Measurements from ENCODE around the gene TACR2. TPM values are rescaled to one million over a fixed set of nuclear protein-coding genes. Genes with fewer than 3 reads are reported as not detected.

TACR2 gene
- total and polyA plus RNA-seq, 2 of the 13 experiments (the other 11 are each of a cell fraction or from before 2014, with no cell fraction given) = 0.04 TPM; not detected in 1

DNA sequence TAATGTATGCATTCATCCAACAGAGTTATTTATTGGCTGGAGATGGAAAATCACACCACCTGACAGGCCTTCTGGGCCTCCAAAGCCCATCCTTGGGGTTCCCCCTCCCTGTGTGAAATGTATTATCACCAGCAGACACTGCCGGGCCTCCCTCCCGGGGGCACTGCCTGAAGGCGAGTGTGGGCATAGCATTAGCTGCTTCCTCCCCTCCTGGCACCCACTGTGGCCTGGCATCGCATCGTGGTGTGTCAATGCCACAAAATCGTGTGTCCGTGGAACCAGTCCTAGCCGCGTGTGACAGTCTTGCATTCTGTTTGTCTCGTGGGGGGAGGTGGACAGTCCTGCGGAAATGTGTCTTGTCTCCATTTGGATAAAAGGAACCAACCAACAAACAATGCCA lies 15.3 kb downstream of the TACR2 start:
- H3K4me3 ChIP-seq (replicated peaks in 1 of 3; ENCODE audit: insufficient read depth in 1 of 3, low read depth in 2 of 3, low read length in 3 of 3) = no peak overlapping the region
- POLR2A ChIA-PET = no interaction called here
- in situ Hi-C loops (cut with HindIII; ENCODE audit: extremely low pct_ligation_motif_present, low pct_unique_long_range_greater_than_20kb) = no loop called here
- no peak for TF ChIP-seq HCFC1 (IDR thresholded peaks at IDR 0.05; ENCODE audit: low read depth, low read length)
- TF ChIP-seq SSRP1 (CRISPR knock-in tag; IDR thresholded peaks at IDR 0.05) = no peak
- no peak for TF ChIP-seq MEF2D (CRISPR knock-in tag; IDR thresholded peaks at IDR 0.05)
- TF ChIP-seq, protein P1, sequence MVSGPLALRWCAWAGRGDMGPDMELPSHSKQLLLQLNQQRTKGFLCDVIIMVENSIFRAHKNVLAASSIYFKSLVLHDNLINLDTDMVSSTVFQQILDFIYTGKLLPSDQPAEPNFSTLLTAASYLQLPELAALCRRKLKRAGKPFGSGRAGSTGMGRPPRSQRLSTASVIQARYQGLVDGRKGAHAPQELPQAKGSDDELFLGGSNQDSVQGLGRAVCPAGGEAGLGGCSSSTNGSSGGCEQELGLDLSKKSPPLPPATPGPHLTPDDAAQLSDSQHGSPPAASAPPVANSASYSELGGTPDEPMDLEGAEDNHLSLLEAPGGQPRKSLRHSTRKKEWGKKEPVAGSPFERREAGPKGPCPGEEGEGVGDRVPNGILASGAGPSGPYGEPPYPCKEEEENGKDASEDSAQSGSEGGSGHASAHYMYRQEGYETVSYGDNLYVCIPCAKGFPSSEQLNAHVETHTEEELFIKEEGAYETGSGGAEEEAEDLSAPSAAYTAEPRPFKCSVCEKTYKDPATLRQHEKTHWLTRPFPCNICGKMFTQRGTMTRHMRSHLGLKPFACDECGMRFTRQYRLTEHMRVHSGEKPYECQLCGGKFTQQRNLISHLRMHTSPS (CRISPR knock-in tag; IDR thresholded peaks at IDR 0.05; ENCODE audit: low read depth) = no peak
- TF ChIP-seq ZNF343 (CRISPR knock-in tag; IDR thresholded peaks at IDR 0.05) = no peak
- no peak for TF ChIP-seq ZNF672 (CRISPR knock-in tag; IDR thresholded peaks at IDR 0.05)
- TF ChIP-seq, protein P2, sequence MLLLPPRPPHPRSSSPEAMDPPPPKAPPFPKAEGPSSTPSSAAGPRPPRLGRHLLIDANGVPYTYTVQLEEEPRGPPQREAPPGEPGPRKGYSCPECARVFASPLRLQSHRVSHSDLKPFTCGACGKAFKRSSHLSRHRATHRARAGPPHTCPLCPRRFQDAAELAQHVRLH (CRISPR knock-in tag; IDR thresholded peaks at IDR 0.05; ENCODE audit: borderline replicate concordance, low read depth) = no peak
- TF ChIP-seq, protein P3, sequence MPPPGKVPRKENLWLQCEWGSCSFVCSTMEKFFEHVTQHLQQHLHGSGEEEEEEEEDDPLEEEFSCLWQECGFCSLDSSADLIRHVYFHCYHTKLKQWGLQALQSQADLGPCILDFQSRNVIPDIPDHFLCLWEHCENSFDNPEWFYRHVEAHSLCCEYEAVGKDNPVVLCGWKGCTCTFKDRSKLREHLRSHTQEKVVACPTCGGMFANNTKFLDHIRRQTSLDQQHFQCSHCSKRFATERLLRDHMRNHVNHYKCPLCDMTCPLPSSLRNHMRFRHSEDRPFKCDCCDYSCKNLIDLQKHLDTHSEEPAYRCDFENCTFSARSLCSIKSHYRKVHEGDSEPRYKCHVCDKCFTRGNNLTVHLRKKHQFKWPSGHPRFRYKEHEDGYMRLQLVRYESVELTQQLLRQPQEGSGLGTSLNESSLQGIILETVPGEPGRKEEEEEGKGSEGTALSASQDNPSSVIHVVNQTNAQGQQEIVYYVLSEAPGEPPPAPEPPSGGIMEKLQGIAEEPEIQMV (CRISPR knock-in tag; IDR thresholded peaks at IDR 0.05; ENCODE audit: low read depth) = no peak
- no peak for TF ChIP-seq ZNF350 (CRISPR knock-in tag; IDR thresholded peaks at IDR 0.05; ENCODE audit: borderline replicate concordance, low read depth)
- no peak for TF ChIP-seq HMGA1 (CRISPR knock-in tag; conservative IDR thresholded peaks at IDR 0.05)
- no peak for TF ChIP-seq GLI4 (CRISPR knock-in tag; IDR thresholded peaks at IDR 0.05; ENCODE audit: borderline replicate concordance)
- no peak for TF ChIP-seq ZFAT (CRISPR knock-in tag; conservative IDR thresholded peaks at IDR 0.05)
- TF ChIP-seq, protein P4, sequence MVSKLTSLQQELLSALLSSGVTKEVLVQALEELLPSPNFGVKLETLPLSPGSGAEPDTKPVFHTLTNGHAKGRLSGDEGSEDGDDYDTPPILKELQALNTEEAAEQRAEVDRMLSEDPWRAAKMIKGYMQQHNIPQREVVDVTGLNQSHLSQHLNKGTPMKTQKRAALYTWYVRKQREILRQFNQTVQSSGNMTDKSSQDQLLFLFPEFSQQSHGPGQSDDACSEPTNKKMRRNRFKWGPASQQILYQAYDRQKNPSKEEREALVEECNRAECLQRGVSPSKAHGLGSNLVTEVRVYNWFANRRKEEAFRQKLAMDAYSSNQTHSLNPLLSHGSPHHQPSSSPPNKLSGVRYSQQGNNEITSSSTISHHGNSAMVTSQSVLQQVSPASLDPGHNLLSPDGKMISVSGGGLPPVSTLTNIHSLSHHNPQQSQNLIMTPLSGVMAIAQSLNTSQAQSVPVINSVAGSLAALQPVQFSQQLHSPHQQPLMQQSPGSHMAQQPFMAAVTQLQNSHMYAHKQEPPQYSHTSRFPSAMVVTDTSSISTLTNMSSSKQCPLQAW (CRISPR knock-in tag; IDR thresholded peaks at IDR 0.05) = no peak
- TF ChIP-seq ZNF468 (CRISPR knock-in tag; IDR thresholded peaks at IDR 0.05) = no peak
- no peak for TF ChIP-seq ZNF878 (CRISPR knock-in tag; IDR thresholded peaks at IDR 0.05)
- no peak overlapping the region for H3K4me2 ChIP-seq (ENCODE audit: low read depth, low read length)
- H3K4me1 ChIP-seq (ENCODE audit: insufficient read depth, low read length) = no peaks in the 10 kb centered on the region
- no peaks in the 10 kb centered on the region for H4K20me1 ChIP-seq (ENCODE audit: insufficient read depth, low read length)
- H2AFZ ChIP-seq (ENCODE audit: low read length) = no peak overlapping the region
- no peaks in the 10 kb centered on the region for H3K9me3 ChIP-seq (ENCODE audit: low read length)
- peaks cover 0 to 21% of the 10 kb centered on the region in 2 experiments; a peak in 1 of 5 replicates for H3K27me3 ChIP-seq (ENCODE audit: control insufficient read depth in 1 of 2, insufficient read depth in 2 of 2, low read length in 2 of 2)
- intact Hi-C loops (cut with micrococcal nuclease; ENCODE audit: unreplicated experiment) = no loop called here
- CTCF ChIA-PET (ENCODE audit: low intra/inter-chr PET ratio, low total read pairs) = no interaction called here
- WGBS (ENCODE audit: low lambda C conversion rate) = 46% methylated on average over 10 of the region's 11 CpGs
- FAIRE-seq (no peak), ATAC-seq (no peak), DNase-seq (ENCODE audit: low spot score) (no peak)
- BruUV-seq (replicated peaks) = no TSS peak
- H3K79me2 ChIP-seq (ENCODE audit: insufficient read depth, low read length) = no peaks in the 10 kb centered on the region
- H3K27ac ChIP-seq (ENCODE audit: extremely low read length, insufficient read depth, low read length) = no peak overlapping the region
- H3K9ac ChIP-seq (ENCODE audit: insufficient read depth, low read depth, low read length) = no peak overlapping the region
- no peaks in the 10 kb centered on the region for H3K36me3 ChIP-seq (replicated peaks in 1 of 2; ENCODE audit: control insufficient read depth in 1 of 2, insufficient read depth in 2 of 2, low read length in 2 of 2)

All from HepG2 (cell line).